Measurements from ENCODE around the gene FIP1L1. TPM values are rescaled to one million over a fixed set of nuclear protein-coding genes. Genes with fewer than 3 reads are reported as not detected.

The FIP1L1 gene
- total RNA-seq, 1 experiment from 2014 or later = 68.0 TPM

- H3K36me3 Mint-ChIP-seq (ENCODE audit: insufficient read depth in 1 of 3, low read depth in 3 of 3) = peaks cover 3 to 10% (median 7%) of the 10 kb centered on the region in 3 experiments; a peak in 5 of 7 replicates
- H3K27me3 Mint-ChIP-seq (ENCODE audit: low read depth) = no peaks in the 10 kb centered on the region
- Histone ChIP-seq H2BK15ac (ENCODE audit: low read depth, low read length) (no peak overlapping the region), H2BK12ac (ENCODE audit: insufficient read length, low read depth, low read length) (no peak overlapping the region), H3K4me2 (ENCODE audit: insufficient read depth, insufficient read length, low read length) (no peak overlapping the region), H3K14ac (ENCODE audit: insufficient read depth, low read length) (no peak overlapping the region), H3T11ph (ENCODE audit: low read length) (no peak overlapping the region), H2BK5ac (ENCODE audit: insufficient read length, low read length) (no peak overlapping the region), H3K27ac (ENCODE audit: insufficient read length, low read depth, low read length) (no peak overlapping the region), H2AFZ (ENCODE audit: low read length) (no peak overlapping the region), H3K4ac (ENCODE audit: low read depth, low read length) (no peak overlapping the region), H3K4me1 (ENCODE audit: insufficient read depth, low read length) (no peaks in the 10 kb centered on the region), H3K9ac (ENCODE audit: extremely low read depth, insufficient read length, low read length) (no peak overlapping the region), H2BK120ac (ENCODE audit: low read depth, low read length, poor library complexity, severe bottlenecking) (no peak overlapping the region), H3K79me1 (ENCODE audit: insufficient read depth, low read depth, low read length, poor library complexity, severe bottlenecking) (no peaks in the 10 kb centered on the region), H3K79me2 (ENCODE audit: insufficient read depth, low read length) (no peaks in the 10 kb centered on the region), H3K56ac (ENCODE audit: insufficient read length, low read depth, low read length) (no peak overlapping the region), H4K91ac (ENCODE audit: insufficient read length, low read depth, low read length) (no peak overlapping the region), H3K23ac (ENCODE audit: insufficient read length, low read depth, low read length) (no peak overlapping the region), H3K27me3 (ENCODE audit: insufficient read depth, low read length) (no peaks in the 10 kb centered on the region), H3K18ac (ENCODE audit: insufficient read length, low read depth, low read length) (no peak overlapping the region), H3K23me2 (ENCODE audit: insufficient read length, low read depth, low read length, poor library complexity, severe bottlenecking) (no peaks in the 10 kb centered on the region), H4K8ac (replicated peaks; ENCODE audit: insufficient read length, low read depth, low read length) (no peak overlapping the region), H2AK5ac (ENCODE audit: insufficient read length, low read length) (no peak overlapping the region), H4K5ac (ENCODE audit: insufficient read length, low read depth, low read length) (no peak overlapping the region), H4K20me1 (ENCODE audit: control insufficient read depth, insufficient read depth, insufficient read length) (no peaks in the 10 kb centered on the region), H2BK20ac (ENCODE audit: low read depth, low read length, poor library complexity, severe bottlenecking) (no peak overlapping the region), H3K9me3 (ENCODE audit: control insufficient read depth, low read depth, low read length) (no peaks in the 10 kb centered on the region)
- no peak overlapping the region for H3K4me3 Mint-ChIP-seq
- TF ChIP-seq, protein P1, sequence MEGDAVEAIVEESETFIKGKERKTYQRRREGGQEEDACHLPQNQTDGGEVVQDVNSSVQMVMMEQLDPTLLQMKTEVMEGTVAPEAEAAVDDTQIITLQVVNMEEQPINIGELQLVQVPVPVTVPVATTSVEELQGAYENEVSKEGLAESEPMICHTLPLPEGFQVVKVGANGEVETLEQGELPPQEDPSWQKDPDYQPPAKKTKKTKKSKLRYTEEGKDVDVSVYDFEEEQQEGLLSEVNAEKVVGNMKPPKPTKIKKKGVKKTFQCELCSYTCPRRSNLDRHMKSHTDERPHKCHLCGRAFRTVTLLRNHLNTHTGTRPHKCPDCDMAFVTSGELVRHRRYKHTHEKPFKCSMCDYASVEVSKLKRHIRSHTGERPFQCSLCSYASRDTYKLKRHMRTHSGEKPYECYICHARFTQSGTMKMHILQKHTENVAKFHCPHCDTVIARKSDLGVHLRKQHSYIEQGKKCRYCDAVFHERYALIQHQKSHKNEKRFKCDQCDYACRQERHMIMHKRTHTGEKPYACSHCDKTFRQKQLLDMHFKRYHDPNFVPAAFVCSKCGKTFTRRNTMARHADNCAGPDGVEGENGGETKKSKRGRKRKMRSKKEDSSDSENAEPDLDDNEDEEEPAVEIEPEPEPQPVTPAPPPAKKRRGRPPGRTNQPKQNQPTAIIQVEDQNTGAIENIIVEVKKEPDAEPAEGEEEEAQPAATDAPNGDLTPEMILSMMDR (conservative IDR thresholded peaks at IDR 0.05) = no peak
- no CpG with 5 or more reads among the region's 2 CpGs for WGBS (ENCODE audit: extremely low coverage, insufficient read length, low lambda C conversion rate)
- no peak for DNase-seq
- H3K9me3 Mint-ChIP-seq = no peaks in the 10 kb centered on the region
- H3K4me1 Mint-ChIP-seq = no peaks in the 10 kb centered on the region
- no peak overlapping the region for H3K27ac Mint-ChIP-seq
These were observed 44.4 kb downstream of the FIP1L1 start for GRCh38 chr4:53421791-53422190.

Data from H9 (cell line).